ENCODE measurements around the gene GPR161. TPM values are rescaled to one million over a fixed set of nuclear protein-coding genes. Genes with fewer than 3 reads are reported as not detected.

GPR161 gene
- total RNA-seq, 2 experiments from 2014 or later = not detected

GRCh38 chr1:168053681-168054080, 83.0 kb downstream of the GPR161 start:
- Mint-ChIP-seq H3K4me1 (ENCODE audit: low read depth) (peaks cover 6% of the 10 kb centered on the region), H3K4me3 (no peak overlapping the region), H3K27me3 (no peaks in the 10 kb centered on the region), H3K9me3 (no peaks in the 10 kb centered on the region), H3K27ac (no peak overlapping the region), H3K36me3 (ENCODE audit: low read depth) (peaks cover 43% of the 10 kb centered on the region)
- POLR2A ChIA-PET = no interaction called here
- H3K27me3 ChIP-seq (ENCODE audit: control insufficient read depth in 1 of 2, insufficient read depth in 2 of 2, low read length in 2 of 2) = no peaks in the 10 kb centered on the region
- no peaks in the 10 kb centered on the region for H3K4me1 ChIP-seq (ENCODE audit: insufficient read depth, low read length)
- TF ChIP-seq CTCF (IDR thresholded peaks at IDR 0.05) = no peak
- no peaks in the 10 kb centered on the region for H3K9me3 ChIP-seq (ENCODE audit: control insufficient read depth in 1 of 2, insufficient read depth in 1 of 2, low read length in 2 of 2)
- H3K4me3 ChIP-seq (ENCODE audit: low read length) = no peak overlapping the region
- H3K36me3 ChIP-seq (ENCODE audit: insufficient read depth, low read length) = peaks cover 9% of the 10 kb centered on the region
- intact Hi-C loops (cut with DNase I, micrococcal nuclease) = no loop called here
- ATAC-seq (ENCODE audit: poor library complexity) (no peak), DNase-seq (no peak)
- H3K27ac ChIP-seq (ENCODE audit: low read depth in 1 of 2, low read length in 2 of 2) = no peak overlapping the region
- CTCF ChIA-PET = no interaction called here

- peaks cover 6% of the 10 kb centered on the region for H3K4me1 Mint-ChIP-seq (ENCODE audit: low read depth)
- Histone ChIP-seq H3K36me3 (ENCODE audit: insufficient read depth, low read length) (no peaks in the 10 kb centered on the region), H3K4me1 (ENCODE audit: insufficient read depth, low read length) (no peaks in the 10 kb centered on the region), H3K9me3 (ENCODE audit: control insufficient read depth in 1 of 2, insufficient read depth in 1 of 2, low read length in 2 of 2) (no peaks in the 10 kb centered on the region), H3K27me3 (ENCODE audit: control insufficient read depth in 1 of 2, insufficient read depth in 2 of 2, low read length in 2 of 2) (no peaks in the 10 kb centered on the region), H3K27ac (ENCODE audit: low read depth in 1 of 2, low read length in 2 of 2) (no peak overlapping the region), H3K4me3 (ENCODE audit: low read length) (no peak overlapping the region)
- no peak overlapping the region for H3K27ac Mint-ChIP-seq
- no peak overlapping the region for H3K4me3 Mint-ChIP-seq
- CTCF ChIA-PET = interaction anchor here (0.6 kb wide), 1 partner anchor 10 kb away, joined by 3 read pairs; no protein-coding TSS in a partner anchor
- H3K9me3 Mint-ChIP-seq = no peaks in the 10 kb centered on the region
- TF ChIP-seq CTCF (IDR thresholded peaks at IDR 0.05) = no peak
- H3K36me3 Mint-ChIP-seq (ENCODE audit: low read depth) = peaks cover 47% of the 10 kb centered on the region
- intact Hi-C loops (cut with DNase I, micrococcal nuclease) = no loop called here
- POLR2A ChIA-PET = no interaction called here
- DNase-seq = no peak
- no peak for ATAC-seq (ENCODE audit: poor library complexity)
- H3K27me3 Mint-ChIP-seq = no peaks in the 10 kb centered on the region
These were observed 85.8 kb downstream of the GPR161 start for GRCh38 chr1:168050880-168051279.

GRCh38 chr1:168050307-168050706, 86.4 kb downstream of the GPR161 start:
- Histone ChIP-seq H3K4me3 (ENCODE audit: low read length) (no peak overlapping the region), H3K4me1 (ENCODE audit: insufficient read depth, low read length) (no peaks in the 10 kb centered on the region), H3K9me3 (ENCODE audit: control insufficient read depth in 1 of 2, insufficient read depth in 1 of 2, low read length in 2 of 2) (no peaks in the 10 kb centered on the region), H3K27me3 (ENCODE audit: control insufficient read depth in 1 of 2, insufficient read depth in 2 of 2, low read length in 2 of 2) (no peaks in the 10 kb centered on the region), H3K36me3 (ENCODE audit: insufficient read depth, low read length) (no peaks in the 10 kb centered on the region), H3K27ac (ENCODE audit: low read depth in 1 of 2, low read length in 2 of 2) (no peak overlapping the region)
- ATAC-seq (ENCODE audit: poor library complexity) = no peak
- Mint-ChIP-seq H3K36me3 (ENCODE audit: low read depth) (peaks cover 50% of the 10 kb centered on the region), H3K9me3 (no peaks in the 10 kb centered on the region), H3K4me3 (no peak overlapping the region), H3K27me3 (no peaks in the 10 kb centered on the region), H3K4me1 (ENCODE audit: low read depth) (peaks cover 6% of the 10 kb centered on the region), H3K27ac (no peak overlapping the region)
- POLR2A ChIA-PET = interaction anchor here (0.6 kb wide), 1 partner anchor 28 kb away, joined by 3 read pairs; no protein-coding TSS in a partner anchor
- CTCF ChIA-PET = interaction anchor here (0.6 kb wide), 1 partner anchor 10 kb away, joined by 3 read pairs; no protein-coding TSS in a partner anchor
- intact Hi-C loops (cut with DNase I, micrococcal nuclease) = no loop called here
- DNase-seq = no peak
- TF ChIP-seq CTCF (IDR thresholded peaks at IDR 0.05) = no peak
